ENCODE results near the gene CCDC146.
"Not testable (repeated sequence)": the region's sequence is repeated elsewhere in the genome, so short reads cannot be mapped to it uniquely, and the experiment has no call there.

DNA sequence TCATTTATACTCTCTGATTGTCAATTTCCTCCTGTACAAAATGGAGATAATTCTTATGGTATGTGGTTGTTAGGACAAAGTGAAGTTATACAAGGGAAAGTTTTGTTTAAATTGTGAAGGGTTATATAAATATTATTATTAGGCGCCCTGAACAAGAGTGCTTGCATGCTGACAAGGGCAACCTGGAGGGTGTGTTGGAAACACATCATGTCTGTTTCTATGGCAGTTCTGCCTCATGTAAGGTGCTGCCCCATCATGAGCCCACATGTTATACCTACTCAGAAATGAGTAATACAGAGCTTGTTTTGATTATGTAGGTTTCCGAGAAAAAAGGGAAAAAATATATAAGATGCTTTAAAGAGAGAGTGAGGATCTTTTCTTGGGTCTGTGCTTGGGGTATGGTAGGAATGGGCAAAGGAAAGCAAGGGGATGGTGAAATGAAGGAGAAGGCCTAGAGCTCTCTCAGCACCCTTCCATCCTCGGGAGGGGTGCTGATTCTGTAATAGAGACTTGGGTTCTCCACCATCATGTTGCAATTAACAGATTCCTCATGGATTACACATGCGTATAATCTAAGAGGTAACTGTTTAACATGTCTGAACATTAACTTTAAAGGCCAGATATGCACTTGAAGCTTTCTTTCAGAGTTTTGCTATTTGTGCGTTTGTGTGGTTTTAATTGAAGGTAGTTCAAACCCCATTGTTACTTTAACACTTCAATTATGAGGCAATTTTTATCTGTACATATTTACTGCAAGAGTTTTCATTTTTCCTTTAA, 33.4 kb downstream of the CCDC146 start:
- TF ChIP-seq CTCF (IDR thresholded peaks at IDR 0.05; ENCODE audit: low read depth, low read length); EZH2phosphoT487 (IDR thresholded peaks at IDR 0.05; ENCODE audit: low read depth): not testable (repeated sequence)

Measured in OCI-LY3 (cell line).